Neuronal stem cell (in vitro differentiated cells): ENCODE results near the gene WNT7A.

Experiments used
- DNase-seq: peaks from one replicate; pipeline ENCODE4 v3.0.0-alpha.2; 2013; ENCODE audit warnings: low spot score
- H2AFZ ChIP-seq: one replicate; pipeline ENCODE4 v1.6.1; 2013; ENCODE audit warnings: mild to moderate bottlenecking, low read length, inconsistent platforms
- H2AK5ac ChIP-seq: 2 replicates; pipeline ENCODE4 v1.6.1; 2013; ENCODE audit warnings: low read depth, mild to moderate bottlenecking, inconsistent platforms, low read length, moderate library complexity, mixed read lengths
- H2BK120ac ChIP-seq: 2 replicates; pipeline ENCODE4 v1.6.1; 2013; ENCODE audit warnings: low read depth, mild to moderate bottlenecking, inconsistent platforms, low read length, moderate library complexity, mixed read lengths
- H2BK12ac ChIP-seq: one replicate; pipeline ENCODE4 v1.6.1; 2013; ENCODE audit warnings: low read length, inconsistent platforms
- H2BK15ac ChIP-seq: 2 replicates; pipeline ENCODE4 v1.6.1; 2013; ENCODE audit warnings: mild to moderate bottlenecking, low read length, inconsistent platforms, mixed read lengths
- H2BK5ac ChIP-seq: one replicate; pipeline ENCODE4 v1.6.1; 2013; ENCODE audit warnings: inconsistent platforms, mild to moderate bottlenecking, low read length, moderate library complexity
- H3K14ac ChIP-seq: one replicate; pipeline ENCODE4 v1.6.1; 2013; ENCODE audit warnings: low read length, inconsistent platforms
- H3K18ac ChIP-seq: 2 replicates; pipeline ENCODE4 v1.6.1; 2013; ENCODE audit warnings: low read length, inconsistent platforms
- H3K23ac ChIP-seq: 2 replicates; pipeline ENCODE4 v1.6.1; 2013; ENCODE audit warnings: low read depth, mild to moderate bottlenecking, mixed read lengths, low read length, inconsistent platforms; ENCODE audit not compliant: poor library complexity
- H3K27ac ChIP-seq: replicated peaks from 3 replicates; pipeline ENCODE4 v1.5.1; 2013; ENCODE audit warnings: low read length, inconsistent platforms
- H3K27me3 ChIP-seq, 3 experiments: 2 replicates each; pipeline ENCODE4 v1.6.1; 2013; ENCODE audit warnings: low read length in 3 of 3, mild to moderate bottlenecking in 2 of 3, inconsistent platforms in 1 of 3, low read depth in 1 of 3, mixed read lengths in 1 of 3, moderate library complexity in 1 of 3; ENCODE audit not compliant: control insufficient read depth in 3 of 3, insufficient read depth in 3 of 3
- H3K36me3 ChIP-seq, 2 donors: replicated peaks in 1 of 2; 2 replicates each; pipeline ENCODE4 v1.6.1; 2013; ENCODE audit warnings: low read length in 2 of 2; ENCODE audit not compliant: control insufficient read depth in 2 of 2, insufficient read depth in 2 of 2
- H3K4ac ChIP-seq: 2 replicates; pipeline ENCODE4 v1.6.1; 2013; ENCODE audit warnings: inconsistent platforms, mild to moderate bottlenecking, low read length, moderate library complexity
- H3K4me1 ChIP-seq, 2 donors: 1 replicate in 1 of 2; 2 replicates in 1 of 2; pipeline ENCODE4 v1.6.1; 2013; ENCODE audit warnings: low read length in 2 of 2, low read depth in 1 of 2; ENCODE audit not compliant: control insufficient read depth in 2 of 2, insufficient read depth in 1 of 2
- H3K4me2 ChIP-seq: one replicate; pipeline ENCODE4 v1.6.1; 2013; ENCODE audit warnings: mild to moderate bottlenecking, low read length, inconsistent platforms; ENCODE audit not compliant: insufficient read depth, poor library complexity, severe bottlenecking
- H3K4me3 ChIP-seq, 2 donors: 2 replicates each; pipeline ENCODE4 v1.5.1; 2013; ENCODE audit warnings: low read length in 2 of 2, mild to moderate bottlenecking in 2 of 2, inconsistent platforms in 1 of 2, moderate library complexity in 1 of 2
- H3K79me1 ChIP-seq: one replicate; pipeline ENCODE4 v1.6.1; 2013; ENCODE audit warnings: low read depth, mild to moderate bottlenecking, inconsistent platforms, low read length, moderate library complexity
- H3K9ac ChIP-seq: one replicate; pipeline ENCODE4 v1.6.1; 2013; ENCODE audit warnings: mild to moderate bottlenecking, low read depth, low read length, inconsistent platforms; ENCODE audit not compliant: poor library complexity
- H3K9me3 ChIP-seq, 2 donors: replicated peaks in 1 of 2; 2 replicates each; pipeline versions ENCODE3 to v1.6.1; 2013; ENCODE audit warnings: low read length in 2 of 2, mild to moderate bottlenecking in 2 of 2, inconsistent platforms in 1 of 2, low read depth in 1 of 2, mixed read lengths in 1 of 2, moderate library complexity in 1 of 2; ENCODE audit not compliant: control insufficient read depth in 2 of 2, insufficient read depth in 1 of 2
- H4K8ac ChIP-seq: one replicate; pipeline ENCODE4 v1.6.1; 2013; ENCODE audit warnings: low read depth, mild to moderate bottlenecking, inconsistent platforms, low read length, moderate library complexity
- H4K91ac ChIP-seq: one replicate; pipeline ENCODE4 v1.6.1; 2013; ENCODE audit warnings: low read length, low read depth, mild to moderate bottlenecking, inconsistent platforms; ENCODE audit not compliant: poor library complexity
- WGBS, 2 donors: extraction: QIAGEN DNeasy Blood & Tissue Kit; methylation state at CpG; one replicate each; pipeline ENCODE4 v1.1.7; 2013; ENCODE audit warnings: missing lambda C conversion rate in 2 of 2, mixed read lengths in 1 of 2; ENCODE audit not compliant: insufficient read length in 2 of 2, insufficient replicate concordance in 1 of 2; ENCODE audit errors: extremely low coverage in 2 of 2; 5-methylcytosine and 5-hydroxymethylcytosine counted together

WNT7A gene

GRCh38 chr3:13767030-13767429, 112.8 kb downstream of the WNT7A start:
- peaks cover 2 to 6% of the 10 kb centered on the region in 2 donors for H3K4me1 ChIP-seq
- no peak overlapping the region for H3K27ac ChIP-seq
- no peak overlapping the region for H2BK12ac ChIP-seq
- no peak overlapping the region for H3K4me3 ChIP-seq
- no peaks in the 10 kb centered on the region for H3K79me1 ChIP-seq
- WGBS, 2 donors: no CpG with 5 or more reads among the region's 6 CpGs
- peaks cover 0 to 14% (median 0%) of the 10 kb centered on the region in 3 experiments for H3K27me3 ChIP-seq
- H3K9ac ChIP-seq: no peak overlapping the region
- no peak overlapping the region for H2BK15ac ChIP-seq
- H2BK5ac ChIP-seq: peak overlapping the region; percentile 15
- peak overlapping the region; percentile 32 for H2AK5ac ChIP-seq
- no peaks in the 10 kb centered on the region for H3K36me3 ChIP-seq
- H3K4ac ChIP-seq: no peak overlapping the region
- H4K91ac ChIP-seq: no peak overlapping the region
- no peak overlapping the region for H3K4me2 ChIP-seq
- H3K23ac ChIP-seq: peak overlapping the region; percentile 44
- H2AFZ ChIP-seq: no peak overlapping the region
- peak overlapping the region; percentile 57 for H3K18ac ChIP-seq
- H3K14ac ChIP-seq: no peak overlapping the region
- no peak for DNase-seq
- H3K9me3 ChIP-seq: peaks cover 2 to 3% of the 10 kb centered on the region in 2 donors
- no peak overlapping the region for H4K8ac ChIP-seq
- H2BK120ac ChIP-seq: no peak overlapping the region
